HCT116 (cell line): ENCODE results near the gene PGGT1B. TPM values are rescaled to one million over a fixed set of nuclear protein-coding genes. Genes with fewer than 3 reads are reported as not detected.

Experiments
- CBX3 ChIP-seq: IDR thresholded peaks from 2 replicates; pipeline ENCODE4 v1.6.1; 2012; ENCODE audit warnings: low read depth
- CEBPB ChIP-seq: IDR thresholded peaks from 2 replicates; pipeline ENCODE4 v1.6.1; 2012; ENCODE audit warnings: low read depth
- ELF1 ChIP-seq: IDR thresholded peaks from 2 replicates; pipeline ENCODE4 v1.6.1; 2012; ENCODE audit warnings: low read depth, borderline replicate concordance
- REST ChIP-seq: IDR thresholded peaks from 2 replicates; pipeline ENCODE4 v1.6.1; 2012; ENCODE audit warnings: low read depth
- SRF ChIP-seq: IDR thresholded peaks from 2 replicates; pipeline ENCODE4 v1.6.1; 2012; ENCODE audit warnings: low read depth
- TCF7L2 ChIP-seq: IDR thresholded peaks from 2 replicates; pipeline ENCODE4 v1.7.0; 2011; ENCODE audit warnings: borderline replicate concordance, inconsistent platforms; ENCODE audit not compliant: insufficient read depth, insufficient read length; ENCODE audit errors: extremely low read depth
- ZBTB33 ChIP-seq: IDR thresholded peaks from 2 replicates; pipeline ENCODE4 v1.6.1; 2011; ENCODE audit warnings: mild to moderate bottlenecking, low read length, moderate library complexity; ENCODE audit not compliant: insufficient replicate concordance; ENCODE audit errors: extremely low read depth
- ZFX ChIP-seq: fragments of 450-650 bp; IDR thresholded peaks from 2 replicates; pipeline ENCODE4 v1.6.1; 2017
- ZNF274 ChIP-seq: fragments of 200-500 bp; sonication (Bioruptor generic); IDR thresholded peaks from 2 replicates; pipeline ENCODE4 v1.6.1; 2014; ENCODE audit warnings: mild to moderate bottlenecking, low read depth, low read length, inconsistent platforms
- total RNA-seq: library from RNA; stranded (reverse); gene quantifications from one replicate; pipeline ENCODE4 v1.2.1, GENCODE V29; 2021; ENCODE audit not compliant: unreplicated experiment

Gene PGGT1B
- total RNA-seq, 1 experiment from 2014 or later, result 45.8 TPM

DNA sequence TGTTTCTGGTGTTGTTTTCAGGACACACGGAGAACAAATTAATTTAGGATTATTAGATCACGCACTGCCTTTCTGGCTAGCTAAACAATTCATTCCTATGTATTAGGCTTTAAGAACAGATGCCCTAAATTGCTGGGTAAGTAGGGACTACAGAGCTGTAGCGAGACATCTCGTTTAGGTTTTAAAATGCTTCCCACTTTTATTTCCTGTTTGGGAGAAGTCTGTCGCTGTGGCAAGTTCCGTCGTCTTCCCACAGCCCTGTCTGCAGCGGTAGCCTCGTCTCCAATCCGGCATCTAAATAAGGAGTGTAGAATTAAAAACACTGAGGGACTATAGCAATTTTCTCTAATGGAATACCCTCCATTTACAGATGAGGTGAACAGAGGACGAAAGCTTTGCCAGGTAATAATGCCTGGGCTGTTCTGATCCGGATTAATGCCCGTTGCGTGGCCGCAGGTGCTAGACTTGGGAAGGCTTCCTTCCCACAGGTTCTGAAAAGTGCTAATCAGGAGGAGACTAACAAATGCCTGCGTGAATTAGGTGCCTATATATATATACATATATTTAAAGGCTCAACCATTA, 91.7 kb downstream of the PGGT1B start (continued):
- TF ChIP-seq REST (no peak), ELF1 (no peak), CEBPB (no peak), SRF (no peak), TCF7L2 (no peak), ZNF274 (no peak), CBX3 (no peak), ZFX (no peak), ZBTB33 (no peak)
